Measurements from ENCODE around the gene GMEB2. TPM values are rescaled to one million over a fixed set of nuclear protein-coding genes. Genes with fewer than 3 reads are reported as not detected.

GMEB2 gene
- total RNA-seq, 2 donors from 2014 or later: 11.5 to 12.3 TPM

DNA sequence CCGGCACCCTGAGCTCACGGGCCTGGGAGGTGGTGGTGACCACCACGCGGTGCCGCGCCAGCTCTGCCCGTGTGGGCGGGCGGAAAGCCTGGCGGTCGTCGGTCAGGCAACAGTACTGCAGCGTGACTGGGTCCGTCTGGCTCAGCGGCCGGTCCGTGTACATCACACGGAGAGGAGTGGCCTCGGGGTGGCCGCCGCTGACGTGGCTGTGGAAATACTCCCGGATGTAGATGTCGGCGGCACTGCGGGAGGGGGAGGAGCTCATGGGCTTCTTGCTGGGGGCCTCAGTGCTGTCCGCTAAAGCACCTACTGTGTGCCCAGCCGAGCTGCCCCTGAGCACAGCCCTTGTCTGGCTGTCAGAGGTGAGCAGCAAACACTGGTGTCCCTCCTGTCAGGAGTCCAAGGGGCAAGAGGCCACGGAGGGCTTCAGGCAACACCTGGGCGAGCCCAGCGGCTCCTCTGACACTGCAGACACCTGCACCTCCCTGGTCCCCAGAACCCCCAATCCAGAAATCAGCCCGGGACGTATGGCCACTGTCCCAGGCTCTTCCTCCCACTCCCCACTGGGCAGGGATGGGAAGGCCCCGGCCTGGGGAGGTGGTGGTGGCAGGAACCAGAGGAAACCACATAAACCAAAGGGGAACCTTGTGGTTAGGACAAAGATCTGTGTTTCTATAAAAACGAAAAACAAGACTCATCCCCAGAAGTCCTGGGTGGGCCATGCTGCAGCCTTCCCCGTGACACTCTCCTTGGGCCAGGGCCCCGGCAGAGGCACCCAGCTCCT, 59.3 kb downstream of the GMEB2 start:
- Mint-ChIP-seq H3K4me3 (no peak overlapping the region), H3K27ac (no peak overlapping the region), H3K4me1 (no peaks in the 10 kb centered on the region), H3K9me3 (no peaks in the 10 kb centered on the region), H3K27me3 (ENCODE audit: insufficient read depth) (no peaks in the 10 kb centered on the region), H3K36me3 (ENCODE audit: low read depth) (no peaks in the 10 kb centered on the region)
- Histone ChIP-seq H3K4me1 (ENCODE audit: control insufficient read depth, insufficient read depth, low read length) (no peaks in the 10 kb centered on the region), H3K27ac (ENCODE audit: low read depth, low read length) (no peak overlapping the region), H3K9ac (ENCODE audit: extremely low read depth, low read length, poor library complexity, severe bottlenecking) (no peak overlapping the region), H3K4me3 (ENCODE audit: low read length) (no peak overlapping the region), H3K36me3 (ENCODE audit: control insufficient read depth, insufficient read depth, low read length) (no peaks in the 10 kb centered on the region), H3K9me3 (ENCODE audit: control insufficient read depth, low read length) (no peaks in the 10 kb centered on the region), H3K27me3 (ENCODE audit: control insufficient read depth, insufficient read depth, low read length, poor library complexity, severe bottlenecking) (no peaks in the 10 kb centered on the region)
- TF ChIP-seq, protein P1, sequence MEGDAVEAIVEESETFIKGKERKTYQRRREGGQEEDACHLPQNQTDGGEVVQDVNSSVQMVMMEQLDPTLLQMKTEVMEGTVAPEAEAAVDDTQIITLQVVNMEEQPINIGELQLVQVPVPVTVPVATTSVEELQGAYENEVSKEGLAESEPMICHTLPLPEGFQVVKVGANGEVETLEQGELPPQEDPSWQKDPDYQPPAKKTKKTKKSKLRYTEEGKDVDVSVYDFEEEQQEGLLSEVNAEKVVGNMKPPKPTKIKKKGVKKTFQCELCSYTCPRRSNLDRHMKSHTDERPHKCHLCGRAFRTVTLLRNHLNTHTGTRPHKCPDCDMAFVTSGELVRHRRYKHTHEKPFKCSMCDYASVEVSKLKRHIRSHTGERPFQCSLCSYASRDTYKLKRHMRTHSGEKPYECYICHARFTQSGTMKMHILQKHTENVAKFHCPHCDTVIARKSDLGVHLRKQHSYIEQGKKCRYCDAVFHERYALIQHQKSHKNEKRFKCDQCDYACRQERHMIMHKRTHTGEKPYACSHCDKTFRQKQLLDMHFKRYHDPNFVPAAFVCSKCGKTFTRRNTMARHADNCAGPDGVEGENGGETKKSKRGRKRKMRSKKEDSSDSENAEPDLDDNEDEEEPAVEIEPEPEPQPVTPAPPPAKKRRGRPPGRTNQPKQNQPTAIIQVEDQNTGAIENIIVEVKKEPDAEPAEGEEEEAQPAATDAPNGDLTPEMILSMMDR (conservative IDR thresholded peaks at IDR 0.05): no peak
- 95 to 96% methylated on average over 33 to 37 of the region's 37 CpGs for WGBS, 2 experiments (ENCODE audit: insufficient coverage in 1 of 2, insufficient read length in 1 of 2)
- no peak for DNase-seq

DNA sequence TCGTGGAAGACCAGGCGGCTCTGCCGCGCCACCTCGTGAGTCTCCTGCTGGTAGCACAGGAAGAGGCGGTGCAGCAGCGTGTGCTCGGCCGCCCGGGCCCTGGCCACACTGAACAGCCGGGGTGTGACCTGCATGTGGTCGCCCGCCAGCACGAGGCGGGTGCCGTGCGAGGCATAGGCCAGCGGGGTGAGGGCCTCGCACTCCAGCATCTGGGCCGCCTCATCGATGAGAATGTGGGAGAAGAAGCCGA, 59.8 kb downstream of the GMEB2 start:
- Mint-ChIP-seq H3K4me1 (no peaks in the 10 kb centered on the region), H3K4me3 (no peak overlapping the region), H3K27me3 (ENCODE audit: insufficient read depth) (no peaks in the 10 kb centered on the region), H3K9me3 (no peaks in the 10 kb centered on the region), H3K36me3 (ENCODE audit: low read depth) (no peaks in the 10 kb centered on the region), H3K27ac (no peak overlapping the region)
- Histone ChIP-seq H3K4me3 (ENCODE audit: low read length) (no peak overlapping the region), H3K36me3 (ENCODE audit: control insufficient read depth, insufficient read depth, low read length) (no peaks in the 10 kb centered on the region), H3K27me3 (ENCODE audit: control insufficient read depth, insufficient read depth, low read length, poor library complexity, severe bottlenecking) (no peaks in the 10 kb centered on the region), H3K4me1 (ENCODE audit: control insufficient read depth, insufficient read depth, low read length) (no peaks in the 10 kb centered on the region), H3K9me3 (ENCODE audit: control insufficient read depth, low read length) (no peaks in the 10 kb centered on the region), H3K27ac (ENCODE audit: low read depth, low read length) (no peak overlapping the region), H3K9ac (ENCODE audit: extremely low read depth, low read length, poor library complexity, severe bottlenecking) (no peak overlapping the region)
- WGBS, 2 experiments (ENCODE audit: insufficient coverage in 1 of 2, insufficient read length in 1 of 2): 95 to 98% methylated on average over 13 to 22 of the region's 22 CpGs
- DNase-seq: no peak
- TF ChIP-seq, protein P1 (conservative IDR thresholded peaks at IDR 0.05): no peak

DNA sequence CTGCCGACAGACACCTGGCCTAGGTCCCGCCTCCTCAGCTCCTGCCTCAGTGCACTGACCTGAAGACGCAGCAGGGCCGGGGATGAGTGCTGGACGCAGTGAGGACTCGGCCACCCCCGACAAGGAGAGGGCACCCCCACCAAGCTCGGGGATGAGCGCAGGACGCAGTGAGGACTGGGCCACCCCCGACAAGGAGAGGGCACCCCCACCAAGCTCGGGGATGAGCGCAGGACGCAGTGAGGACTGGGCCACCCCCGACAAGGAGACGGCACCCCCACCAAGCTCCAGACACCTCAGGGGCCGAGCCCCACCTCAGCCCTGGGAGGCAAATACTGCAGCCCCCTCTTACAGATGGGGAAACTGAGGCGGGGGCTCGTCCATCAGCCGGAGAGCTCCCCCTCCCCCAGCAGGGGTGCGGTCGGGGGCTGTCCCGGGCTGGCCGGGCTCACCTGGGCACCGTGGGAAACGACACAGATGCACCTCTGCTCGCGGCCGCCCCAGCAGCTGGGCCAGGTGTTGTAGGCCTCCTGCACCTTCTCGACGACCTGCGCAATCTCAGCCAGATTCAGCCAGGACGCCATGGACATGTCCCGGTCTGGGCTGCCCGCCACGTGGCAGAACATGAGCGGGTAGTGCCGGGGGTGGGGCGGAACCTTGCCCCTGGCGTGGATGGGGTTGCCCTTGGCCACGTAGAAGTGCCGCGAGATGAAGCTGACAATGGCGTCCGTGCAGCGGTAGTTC, 60.3 kb downstream of the GMEB2 start:
- H3K9me3 ChIP-seq (ENCODE audit: control insufficient read depth, low read length): no peaks in the 10 kb centered on the region
- no peaks in the 10 kb centered on the region for H3K27me3 ChIP-seq (ENCODE audit: control insufficient read depth, insufficient read depth, low read length, poor library complexity, severe bottlenecking)
- no peaks in the 10 kb centered on the region for H3K36me3 ChIP-seq (ENCODE audit: control insufficient read depth, insufficient read depth, low read length)
- Mint-ChIP-seq H3K9me3 (no peaks in the 10 kb centered on the region), H3K4me1 (no peaks in the 10 kb centered on the region), H3K27ac (no peak overlapping the region), H3K4me3 (no peak overlapping the region), H3K27me3 (ENCODE audit: insufficient read depth) (no peaks in the 10 kb centered on the region), H3K36me3 (ENCODE audit: low read depth) (no peaks in the 10 kb centered on the region)
- TF ChIP-seq, protein P1 (conservative IDR thresholded peaks at IDR 0.05): no peak
- no peak overlapping the region for H3K27ac ChIP-seq (ENCODE audit: low read depth, low read length)
- H3K4me1 ChIP-seq (ENCODE audit: control insufficient read depth, insufficient read depth, low read length): no peaks in the 10 kb centered on the region
- H3K4me3 ChIP-seq (ENCODE audit: low read length): no peak overlapping the region
- no peak overlapping the region for H3K9ac ChIP-seq (ENCODE audit: extremely low read depth, low read length, poor library complexity, severe bottlenecking)
- WGBS, 2 experiments (ENCODE audit: insufficient coverage in 1 of 2, insufficient read length in 1 of 2): 92 to 93% methylated on average over 30 to 46 of the region's 46 CpGs
- no peak for DNase-seq
